Psoas muscle (tissue), 8 donors: ENCODE data around the gene TRIM37. TPM values are rescaled to one million over a fixed set of nuclear protein-coding genes. Genes with fewer than 3 reads are reported as not detected.

Experiments
- ATAC-seq, 4 donors: fragments of 200-7000 bp; cut with Tn5 transposase; one replicate each; pipeline ENCODE4 v1.9.1; 2020; ENCODE audit warnings: moderate library complexity in 3 of 4, mild to moderate bottlenecking in 2 of 4
- DNase-seq, 2 donors: peaks; one replicate each; pipeline ENCODE4 v3.0.0-alpha.2; 2020
- H3K27ac ChIP-seq: fragments of 200-600 bp; one replicate; pipeline ENCODE4 v1.8.0; 2022
- H3K27me3 ChIP-seq, 3 donors: fragments of 200-600 bp in 1 of 3; one replicate each; pipeline versions ENCODE4 v1.6.1 to v1.8.0; 2013 to 2022; ENCODE audit warnings: low read length in 2 of 3, mild to moderate bottlenecking in 2 of 3, moderate library complexity in 1 of 3; ENCODE audit not compliant: insufficient read depth in 3 of 3
- H3K36me3 ChIP-seq, 2 donors: fragments of 200-600 bp in 1 of 2; one replicate each; pipeline versions ENCODE4 v1.6.1 to v1.8.0; 2013 to 2022; ENCODE audit warnings: low read depth in 1 of 2, mild to moderate bottlenecking in 1 of 2, moderate library complexity in 1 of 2; ENCODE audit not compliant: insufficient read depth in 1 of 2
- H3K4me1 ChIP-seq: fragments of 200-600 bp; one replicate; pipeline ENCODE4 v1.8.0; 2022
- H3K4me3 ChIP-seq: fragments of 200-600 bp; one replicate; pipeline ENCODE4 v1.8.0; 2022; ENCODE audit warnings: mild to moderate bottlenecking
- H3K9me3 ChIP-seq: fragments of 200-600 bp; one replicate; pipeline ENCODE4 v1.8.0; 2022
- WGBS, 3 donors: extraction: QIAGEN DNeasy Blood & Tissue Kit; methylation state at CpG; one replicate each; pipeline versions ENCODE4 v1.1.6 to v1.1.7; 2013; 5-methylcytosine and 5-hydroxymethylcytosine counted together
- intact Hi-C, 2 donors: fragments of 100-400 bp; cut with DNase I; formaldehyde crosslinking; loops; one replicate each; pipeline versions ENCODE4 v1.11.0 to v1.14.2; 2022
- polyA plus RNA-seq, 3 donors: library from polyadenylated mRNA; stranded (reverse); fragments of 200-250 nt; gene quantifications; one replicate each; pipeline ENCODE4 v1.2.3, GENCODE V29; 2013
- total RNA-seq, 4 donors: library from RNA; stranded (reverse); fragmentation: NEBNext Ultra II Directional in 2 of 4; extraction: Animal tissue kit (Norgen Biotek cat#: 25700) in 2 of 4; gene quantifications; one replicate each; pipeline versions ENCODE4 v1.2.1 to v1.2.4, GENCODE V29; 2021 to 2023
- TF ChIP-seq, protein P1 (sequence below): fragments of 200-600 bp; IDR thresholded peaks from one replicate; pipeline ENCODE4 v1.8.0; 2022; ENCODE audit warnings: antibody characterized with exemption
- donor health status: healthy with polysubstance abuse.
- donor health status: DM: no; HTN: no; CAD: no; lungs with moderate emphysema.
- donor health status: Bipolar disorder and iron deficiency.
- donor health status: healthy.
- donor health status: DM: yes; HTN: yes; CAD: no.
- donor health status: DM: no; HTN: no; CAD: no.
- donor health status: DM: no; HTN: no; CAD: no.
- donor health status: DM: yes; HTN: yes; CAD: no.

TRIM37 gene
- total and polyA plus RNA-seq, 7 donors, result 6.8 to 17.6 (median 14.2) TPM

DNA sequence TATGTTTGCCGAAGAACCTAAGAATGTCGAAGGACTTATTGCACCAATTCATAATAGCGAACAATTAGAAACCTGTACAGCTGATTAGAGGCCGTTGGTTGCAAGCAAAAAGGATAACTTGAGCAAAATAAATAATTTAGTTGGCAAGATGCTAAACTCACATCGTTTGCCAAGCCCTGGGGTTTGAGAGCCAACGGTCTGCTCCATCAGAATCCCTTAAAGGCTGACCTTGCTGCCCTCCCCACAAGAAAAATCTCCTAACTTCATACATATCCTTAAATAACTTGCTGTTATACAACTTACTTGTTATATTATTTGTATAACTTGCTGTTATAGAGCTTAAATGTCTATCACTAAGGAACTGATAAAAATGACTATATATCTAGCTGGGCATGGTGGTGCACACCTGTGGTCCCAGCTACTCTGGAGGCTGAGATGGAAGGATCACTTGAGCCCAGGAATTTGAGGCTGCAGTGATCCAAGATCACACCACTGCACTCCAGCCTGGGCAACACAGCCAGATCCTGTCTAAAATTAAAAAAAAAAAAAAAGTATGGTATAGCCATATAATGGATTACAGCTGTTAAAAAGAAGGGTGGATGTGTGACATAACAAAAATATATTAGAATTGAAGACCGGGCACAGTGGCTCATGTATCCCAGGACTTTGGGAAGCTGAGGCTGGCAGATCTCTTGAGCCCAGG, 1.9 kb upstream of the TRIM37 start:
- H3K36me3 ChIP-seq, result peaks cover 0 to 17% of the 10 kb centered on the region in 2 donors
- H3K27me3 ChIP-seq, result no peaks in the 10 kb centered on the region
- DNase-seq (no peak), ATAC-seq (no peak)
- TF ChIP-seq, protein P1, sequence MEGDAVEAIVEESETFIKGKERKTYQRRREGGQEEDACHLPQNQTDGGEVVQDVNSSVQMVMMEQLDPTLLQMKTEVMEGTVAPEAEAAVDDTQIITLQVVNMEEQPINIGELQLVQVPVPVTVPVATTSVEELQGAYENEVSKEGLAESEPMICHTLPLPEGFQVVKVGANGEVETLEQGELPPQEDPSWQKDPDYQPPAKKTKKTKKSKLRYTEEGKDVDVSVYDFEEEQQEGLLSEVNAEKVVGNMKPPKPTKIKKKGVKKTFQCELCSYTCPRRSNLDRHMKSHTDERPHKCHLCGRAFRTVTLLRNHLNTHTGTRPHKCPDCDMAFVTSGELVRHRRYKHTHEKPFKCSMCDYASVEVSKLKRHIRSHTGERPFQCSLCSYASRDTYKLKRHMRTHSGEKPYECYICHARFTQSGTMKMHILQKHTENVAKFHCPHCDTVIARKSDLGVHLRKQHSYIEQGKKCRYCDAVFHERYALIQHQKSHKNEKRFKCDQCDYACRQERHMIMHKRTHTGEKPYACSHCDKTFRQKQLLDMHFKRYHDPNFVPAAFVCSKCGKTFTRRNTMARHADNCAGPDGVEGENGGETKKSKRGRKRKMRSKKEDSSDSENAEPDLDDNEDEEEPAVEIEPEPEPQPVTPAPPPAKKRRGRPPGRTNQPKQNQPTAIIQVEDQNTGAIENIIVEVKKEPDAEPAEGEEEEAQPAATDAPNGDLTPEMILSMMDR, result no peak
- intact Hi-C loops, result loop anchor here in 1 of 2 donors (5.0 kb wide), 1 partner anchor 44 kb away; no protein-coding TSS in a partner anchor
- H3K4me1 ChIP-seq, result peaks cover 12% of the 10 kb centered on the region
- 87 to 91% (median 89%) methylated on average over 7 of the region's 7 CpGs for WGBS, 3 donors
- H3K9me3 ChIP-seq, result no peaks in the 10 kb centered on the region
- H3K4me3 ChIP-seq, result no peak overlapping the region
- H3K27ac ChIP-seq, result no peak overlapping the region

DNA sequence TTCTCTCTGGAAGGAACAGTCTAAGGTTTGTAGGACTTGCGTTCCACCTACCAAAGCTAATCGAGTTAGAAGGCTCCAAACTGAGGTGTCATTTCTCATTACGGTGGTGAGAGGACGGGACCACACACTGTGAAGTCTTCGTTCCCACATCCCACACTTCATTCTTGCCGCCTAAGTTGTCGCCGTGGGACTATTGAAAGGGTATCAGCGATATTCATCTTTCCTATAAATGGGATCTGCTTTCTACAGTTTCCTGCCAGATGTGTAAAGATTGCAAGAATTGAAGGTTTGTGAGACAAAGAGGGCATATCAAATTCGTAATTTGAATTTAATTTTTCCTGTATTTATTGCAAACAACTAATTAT, 608 bp upstream of the TRIM37 start:
- no peak for ATAC-seq
- peaks cover 12% of the 10 kb centered on the region for H3K4me1 ChIP-seq
- H3K9me3 ChIP-seq, result no peaks in the 10 kb centered on the region
- intact Hi-C loops, result loop anchor here in 1 of 2 donors (5.0 kb wide), 1 partner anchor 45 kb away; no protein-coding TSS in a partner anchor
- no peak for DNase-seq
- TF ChIP-seq, protein P1, result no peak
- WGBS, 3 donors, result 2 to 4% (median 2%) methylated on average over 10 of the region's 10 CpGs
- peak overlapping the region; percentile 90 for H3K4me3 ChIP-seq
- peak overlapping the region; percentile 88 for H3K27ac ChIP-seq
- H3K27me3 ChIP-seq, result no peaks in the 10 kb centered on the region
- peaks cover 0 to 29% of the 10 kb centered on the region in 2 donors for H3K36me3 ChIP-seq

DNA sequence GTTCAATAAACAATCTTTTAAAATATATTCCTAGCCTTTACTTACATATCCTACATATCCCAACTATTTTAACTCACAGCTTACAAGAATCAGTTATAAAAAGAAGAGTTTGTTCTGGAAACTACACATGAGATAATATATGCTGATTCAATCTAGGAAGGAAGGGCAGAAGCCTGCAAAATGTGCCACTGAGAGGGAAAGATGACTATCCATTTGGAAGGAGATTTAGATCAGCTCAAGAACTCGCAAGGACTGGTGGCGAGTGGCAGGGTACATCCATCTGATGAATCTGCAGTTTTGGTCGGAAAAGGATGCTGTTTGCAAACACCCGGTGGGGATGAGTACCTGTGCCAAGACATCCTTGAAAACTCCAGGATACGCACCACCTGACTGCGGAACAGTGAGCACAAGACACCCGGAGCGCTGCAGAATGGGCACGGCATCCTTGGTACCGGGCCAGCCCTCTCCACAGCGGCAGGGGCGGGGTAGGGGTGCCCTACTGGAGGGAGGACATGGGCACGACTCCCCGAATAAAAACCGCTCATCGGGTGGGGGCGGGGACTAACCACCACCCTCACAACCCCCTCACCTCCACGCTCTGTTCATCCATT, 723 bp downstream of the TRIM37 start:
- peak overlapping the region; percentile 88 for H3K27ac ChIP-seq
- no peaks in the 10 kb centered on the region for H3K27me3 ChIP-seq
- peaks cover 12% of the 10 kb centered on the region for H3K4me1 ChIP-seq
- no peaks in the 10 kb centered on the region for H3K9me3 ChIP-seq
- peak overlapping the region; percentile 90 for H3K4me3 ChIP-seq
- peak; percentile 64 to 75 for DNase-seq
- H3K36me3 ChIP-seq, result peaks cover 0 to 24% of the 10 kb centered on the region in 2 donors
- ATAC-seq, result peak; percentile 43 to 59 (median 48)
- TF ChIP-seq, protein P1, result no peak
- intact Hi-C loops, result loop anchor here in 1 of 2 donors (5.0 kb wide), 1 partner anchor 46 kb away; no protein-coding TSS in a partner anchor
- WGBS, 3 donors, result 0 to 1% (median 1%) methylated on average over 18 of the region's 18 CpGs

- ATAC-seq (no peak), DNase-seq (no peak)
- no peak overlapping the region for H3K4me3 ChIP-seq
- H3K27me3 ChIP-seq, result no peaks in the 10 kb centered on the region
- peaks cover 12% of the 10 kb centered on the region for H3K4me1 ChIP-seq
- peaks cover 7% of the 10 kb centered on the region for H3K9me3 ChIP-seq
- intact Hi-C loops, result no loop called here
- TF ChIP-seq, protein P1, result no peak
- H3K36me3 ChIP-seq, result peaks cover 0 to 31% of the 10 kb centered on the region in 2 donors
- no peak overlapping the region for H3K27ac ChIP-seq
- WGBS, 3 donors, result 94 to 100% (median 95%) methylated on average over 1 of the region's 1 CpG
These were observed 5.5 kb downstream of the TRIM37 start for GRCh38 chr17:59101178-59101577.
